Vagina (tissue), 2 donors: Measurements from ENCODE around the gene GID8.

Source experiments
- CTCF ChIP-seq, 3 experiments: fragments of 450-650 bp in 2 of 3; fragments of 200-600 bp in 1 of 3; sonication (generic) in 1 of 3; IDR thresholded peaks; one replicate each; pipeline ENCODE4 v1.5.1; 2017 to 2019; ENCODE audit warnings: antibody characterized with exemption in 3 of 3, mild to moderate bottlenecking in 2 of 3, moderate library complexity in 2 of 3
- POLR2A ChIP-seq, 2 donors: fragments of 450-650 bp; IDR thresholded peaks; one replicate each; pipeline ENCODE4 v1.6.1; 2017; ENCODE audit warnings: antibody characterized with exemption in 2 of 2, mild to moderate bottlenecking in 2 of 2, moderate library complexity in 2 of 2

- no peak for TF ChIP-seq CTCF (IDR thresholded peaks at IDR 0.05)
- no peak for TF ChIP-seq POLR2A (IDR thresholded peaks at IDR 0.05)
These were observed 53.9 kb downstream of the GID8 start for GRCh38 chr20:62991863-62992262.
